ENCODE data around the gene SSTR3.

The SSTR3 gene

DNA sequence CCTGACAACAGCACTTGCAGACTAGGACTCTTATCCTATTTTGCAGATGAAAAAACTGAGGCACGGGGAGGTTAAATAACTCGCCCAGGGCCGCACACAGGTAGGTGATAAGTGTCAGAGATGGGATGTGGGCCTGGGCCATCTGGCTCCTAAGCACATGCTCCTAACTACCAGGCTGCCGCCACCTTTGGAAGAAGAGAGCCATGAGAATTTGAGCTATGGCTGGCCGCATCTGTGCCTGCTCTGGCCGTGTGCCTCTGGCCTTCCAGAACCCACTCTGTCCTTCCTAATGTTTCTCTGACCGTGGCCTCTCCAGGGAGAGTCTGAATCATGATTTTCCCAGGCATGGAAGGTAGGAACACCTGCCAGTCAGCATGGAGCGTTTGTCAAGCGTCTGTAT is 47.2 kb downstream of the SSTR3 start:
- Histone ChIP-seq H3K4me3 (no peak overlapping the region), H3K4me1 (peaks cover 0 to 7% (median 4%) of the 10 kb centered on the region in 4 donors), H3K27me3 (peaks cover 0 to 39% of the 10 kb centered on the region in 2 donors), H3K27ac (no peak overlapping the region), H3K36me3 (no peaks in the 10 kb centered on the region), H3K9me3 (no peaks in the 10 kb centered on the region)
- TF ChIP-seq, protein P1, sequence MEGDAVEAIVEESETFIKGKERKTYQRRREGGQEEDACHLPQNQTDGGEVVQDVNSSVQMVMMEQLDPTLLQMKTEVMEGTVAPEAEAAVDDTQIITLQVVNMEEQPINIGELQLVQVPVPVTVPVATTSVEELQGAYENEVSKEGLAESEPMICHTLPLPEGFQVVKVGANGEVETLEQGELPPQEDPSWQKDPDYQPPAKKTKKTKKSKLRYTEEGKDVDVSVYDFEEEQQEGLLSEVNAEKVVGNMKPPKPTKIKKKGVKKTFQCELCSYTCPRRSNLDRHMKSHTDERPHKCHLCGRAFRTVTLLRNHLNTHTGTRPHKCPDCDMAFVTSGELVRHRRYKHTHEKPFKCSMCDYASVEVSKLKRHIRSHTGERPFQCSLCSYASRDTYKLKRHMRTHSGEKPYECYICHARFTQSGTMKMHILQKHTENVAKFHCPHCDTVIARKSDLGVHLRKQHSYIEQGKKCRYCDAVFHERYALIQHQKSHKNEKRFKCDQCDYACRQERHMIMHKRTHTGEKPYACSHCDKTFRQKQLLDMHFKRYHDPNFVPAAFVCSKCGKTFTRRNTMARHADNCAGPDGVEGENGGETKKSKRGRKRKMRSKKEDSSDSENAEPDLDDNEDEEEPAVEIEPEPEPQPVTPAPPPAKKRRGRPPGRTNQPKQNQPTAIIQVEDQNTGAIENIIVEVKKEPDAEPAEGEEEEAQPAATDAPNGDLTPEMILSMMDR (IDR thresholded peaks at IDR 0.05): no peak
- no peak for DNase-seq
- intact Hi-C loops (cut with DNase I; ENCODE audit: low total_unique reads): no loop called here

DNA sequence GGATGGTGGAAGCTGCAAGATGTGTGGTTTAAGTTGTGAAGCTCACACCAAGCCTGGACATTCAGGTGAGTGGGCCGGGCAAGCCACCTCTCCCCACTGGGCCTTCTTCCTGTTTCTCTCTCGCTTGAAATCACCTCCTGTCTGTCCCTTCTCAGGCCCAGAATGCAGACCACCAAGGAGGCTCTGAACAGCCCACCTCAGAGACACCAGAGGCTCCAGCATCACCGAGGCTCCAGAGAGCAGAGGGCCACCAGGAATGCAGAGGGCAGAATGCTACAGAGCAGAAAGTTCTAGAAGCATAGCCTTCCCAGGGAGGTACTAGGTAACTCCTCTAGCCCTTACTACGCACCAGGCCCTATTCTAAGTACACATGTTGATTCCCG is 47.8 kb downstream of the SSTR3 start:
- TF ChIP-seq, protein P1 (IDR thresholded peaks at IDR 0.05): no peak
- Histone ChIP-seq H3K4me3 (no peak overlapping the region), H3K9me3 (no peaks in the 10 kb centered on the region), H3K27ac (no peak overlapping the region), H3K4me1 (peaks cover 0 to 7% (median 4%) of the 10 kb centered on the region in 4 donors), H3K27me3 (peaks cover 0 to 40% of the 10 kb centered on the region in 2 donors), H3K36me3 (no peaks in the 10 kb centered on the region)
- no peak for DNase-seq
- intact Hi-C loops (cut with DNase I; ENCODE audit: low total_unique reads): no loop called here

DNA sequence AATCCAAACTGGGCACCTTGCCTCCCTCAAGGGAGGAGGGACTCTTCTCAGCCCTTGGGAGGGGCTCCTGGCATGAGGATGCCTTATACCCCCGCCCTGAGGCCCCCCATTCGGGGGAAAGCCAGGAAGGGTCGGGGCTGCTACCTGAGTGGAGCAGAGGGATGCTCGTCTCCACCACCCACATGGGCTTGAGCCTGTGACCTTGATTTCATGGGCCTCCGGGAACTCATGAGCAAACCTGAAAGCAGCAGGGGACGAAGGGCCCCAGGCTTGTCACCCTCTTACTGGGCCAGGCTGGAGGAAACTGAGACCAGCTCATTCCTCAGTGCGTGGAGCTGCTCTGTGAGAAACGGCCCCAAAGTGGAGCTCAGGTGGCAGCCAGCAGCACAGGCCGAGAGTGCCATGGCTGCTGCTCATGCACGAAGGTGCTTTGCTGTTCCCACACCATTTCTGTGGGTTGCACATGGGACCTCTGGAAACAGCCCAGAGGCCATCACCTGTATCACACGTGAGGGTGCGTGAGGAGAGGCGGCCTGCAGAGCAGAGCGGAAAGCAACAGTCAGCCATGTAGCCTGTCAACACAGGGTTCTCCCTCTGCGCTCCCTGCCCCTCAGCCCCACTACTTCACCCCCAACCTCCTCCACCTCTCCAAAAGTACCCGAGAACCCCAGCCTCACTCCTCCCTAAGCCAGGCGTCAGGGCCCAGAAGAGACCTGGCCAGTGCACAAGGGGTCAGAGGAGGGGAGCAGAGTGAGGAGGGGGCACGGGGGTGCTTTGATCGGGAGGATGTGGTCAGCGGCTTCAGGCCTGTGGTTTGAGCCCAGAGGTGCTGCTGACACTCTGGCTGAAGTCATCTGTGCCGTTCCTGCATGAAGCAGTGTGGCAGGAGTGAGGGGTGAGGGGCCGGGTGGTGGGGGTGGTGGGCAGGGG is 48.4 kb downstream of the SSTR3 start:
- intact Hi-C loops (cut with DNase I; ENCODE audit: low total_unique reads): no loop called here

DNA sequence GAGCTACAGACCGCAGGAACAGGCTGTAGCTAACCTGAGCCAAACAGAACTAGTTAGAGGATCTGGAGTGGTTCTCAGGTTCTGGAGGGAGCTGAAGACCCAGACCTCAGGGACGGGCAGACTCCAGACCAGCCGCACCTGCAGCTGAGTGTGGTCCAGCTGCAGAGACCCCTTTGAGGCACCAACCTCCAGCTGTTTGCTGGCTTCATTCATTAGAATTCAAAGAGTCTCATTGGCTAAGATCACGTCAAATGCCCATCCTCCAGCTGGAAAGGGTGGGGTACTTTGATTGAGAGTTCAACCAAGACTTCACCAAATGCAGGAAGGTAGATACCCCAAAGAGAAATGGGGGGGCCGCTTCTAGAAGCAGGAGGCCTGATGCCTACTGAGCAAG is 49.2 kb downstream of the SSTR3 start:
- peaks cover 0 to 41% of the 10 kb centered on the region in 2 donors for H3K27me3 ChIP-seq
- no peak overlapping the region for H3K4me3 ChIP-seq
- TF ChIP-seq, protein P1 (IDR thresholded peaks at IDR 0.05): no peak
- no peak for DNase-seq
- H3K4me1 ChIP-seq: peaks cover 0 to 7% (median 4%) of the 10 kb centered on the region in 4 donors
- intact Hi-C loops (cut with DNase I; ENCODE audit: low total_unique reads): no loop called here
- no peaks in the 10 kb centered on the region for H3K9me3 ChIP-seq
- H3K27ac ChIP-seq: no peak overlapping the region
- no peaks in the 10 kb centered on the region for H3K36me3 ChIP-seq

More for the DNA sequence above, 48.4 kb downstream of the SSTR3 start:
- Histone ChIP-seq H3K9me3 (no peaks in the 10 kb centered on the region), H3K4me3 (no peak overlapping the region), H3K27me3 (peaks cover 0 to 39% of the 10 kb centered on the region in 2 donors), H3K36me3 (no peaks in the 10 kb centered on the region), H3K27ac (no peak overlapping the region), H3K4me1 (peaks cover 0 to 7% (median 4%) of the 10 kb centered on the region in 4 donors)
- DNase-seq: no peak
- TF ChIP-seq, protein P1 (IDR thresholded peaks at IDR 0.05): no peak

DNA sequence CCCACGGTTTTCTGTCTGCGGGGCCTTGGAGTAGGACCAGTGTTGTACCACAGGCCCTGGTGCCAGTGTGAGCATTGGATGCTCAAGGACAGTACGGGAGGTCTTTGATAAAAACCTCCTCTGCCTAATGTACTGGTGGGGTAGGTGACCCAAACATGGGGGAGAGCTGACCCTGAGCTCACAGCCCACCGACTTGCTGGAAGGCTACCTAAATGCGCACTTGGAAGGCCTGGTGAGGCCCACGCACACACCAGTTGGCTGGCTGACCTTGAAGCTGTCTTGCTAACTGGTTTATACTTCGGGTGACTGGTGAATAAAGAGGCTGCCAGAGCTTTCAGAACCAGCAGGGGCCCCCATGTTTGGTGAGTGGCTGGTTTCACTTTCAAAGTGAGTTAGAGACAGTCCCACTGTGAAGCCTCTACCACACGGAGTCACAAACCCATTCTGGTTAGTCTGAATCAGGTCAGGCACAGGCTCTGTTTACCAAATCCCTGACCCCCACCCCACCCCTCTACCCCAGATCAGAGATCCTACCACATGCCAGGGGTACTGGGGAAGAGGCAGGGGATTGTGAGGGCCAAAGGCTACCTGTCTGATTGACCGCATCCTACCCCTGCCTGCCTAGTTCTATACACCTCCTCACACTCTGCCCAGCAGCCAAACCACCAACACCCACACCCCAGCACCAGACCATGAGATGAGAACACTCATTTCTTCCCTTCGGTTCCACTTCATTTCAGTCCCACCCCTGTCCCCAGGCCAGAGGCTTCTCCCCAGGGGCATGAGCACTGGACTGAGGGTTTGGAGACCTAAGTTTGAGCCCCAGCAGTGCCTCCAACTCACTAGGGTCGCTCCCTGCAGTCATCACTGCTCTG is 49.8 kb downstream of the SSTR3 start:
- TF ChIP-seq, protein P1 (IDR thresholded peaks at IDR 0.05): no peak
- intact Hi-C loops (cut with DNase I; ENCODE audit: low total_unique reads): no loop called here
- Histone ChIP-seq H3K9me3 (no peaks in the 10 kb centered on the region), H3K27me3 (peaks cover 0 to 48% of the 10 kb centered on the region in 2 donors), H3K27ac (no peak overlapping the region), H3K4me3 (no peak overlapping the region), H3K36me3 (no peaks in the 10 kb centered on the region), H3K4me1 (peaks cover 0 to 7% (median 3%) of the 10 kb centered on the region in 4 donors)
- DNase-seq: no peak

All from tibial artery (tissue), 4 donors.